ENCODE measurements around the gene DLL1.

DLL1 gene

DNA sequence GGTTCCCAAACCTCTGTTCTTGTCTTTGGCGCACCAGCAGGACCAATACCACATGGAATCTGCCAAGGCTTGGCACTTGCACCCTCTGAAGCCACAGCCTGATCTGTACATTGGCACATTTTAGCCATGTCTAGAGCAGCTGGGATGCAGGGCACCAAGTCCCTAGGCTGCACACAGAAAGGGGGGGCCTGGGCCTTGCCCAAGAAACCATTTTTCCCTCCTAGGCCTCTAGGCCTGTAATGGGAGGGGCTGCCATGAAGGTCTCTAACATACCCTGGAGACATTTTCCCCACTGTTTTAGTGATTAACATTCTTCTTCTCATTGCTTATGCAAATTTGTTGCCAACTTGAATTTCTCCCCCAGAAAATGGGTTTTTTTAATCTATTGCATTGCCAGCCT, 10.3 kb upstream of the DLL1 start:
- peaks cover 5% of the 10 kb centered on the region for H3K9me3 Mint-ChIP-seq
- H3K36me3 Mint-ChIP-seq = peaks cover 6% of the 10 kb centered on the region

GRCh38 chr6:170298688-170299087, 7.8 kb upstream of the DLL1 start:
- Mint-ChIP-seq H3K9me3 (peaks cover 5% of the 10 kb centered on the region), H3K27ac (no peak overlapping the region), H3K4me3 (no peak overlapping the region), H3K36me3 (peaks cover 6% of the 10 kb centered on the region), H3K27me3 (peaks cover 35% of the 10 kb centered on the region), H3K4me1 (peaks cover 8% of the 10 kb centered on the region)
- ATAC-seq (ENCODE audit: low read depth) (no peak), DNase-seq (ENCODE audit: low spot score in 2 of 2) (no peak)

More for the DNA sequence above, 10.3 kb upstream of the DLL1 start:
- Mint-ChIP-seq H3K4me1 (peaks cover 4% of the 10 kb centered on the region), H3K27ac (no peak overlapping the region), H3K27me3 (peaks cover 32% of the 10 kb centered on the region), H3K4me3 (no peak overlapping the region)
- DNase-seq (ENCODE audit: low spot score in 2 of 2) = no peak
- ATAC-seq (ENCODE audit: low read depth) = no peak

DNA sequence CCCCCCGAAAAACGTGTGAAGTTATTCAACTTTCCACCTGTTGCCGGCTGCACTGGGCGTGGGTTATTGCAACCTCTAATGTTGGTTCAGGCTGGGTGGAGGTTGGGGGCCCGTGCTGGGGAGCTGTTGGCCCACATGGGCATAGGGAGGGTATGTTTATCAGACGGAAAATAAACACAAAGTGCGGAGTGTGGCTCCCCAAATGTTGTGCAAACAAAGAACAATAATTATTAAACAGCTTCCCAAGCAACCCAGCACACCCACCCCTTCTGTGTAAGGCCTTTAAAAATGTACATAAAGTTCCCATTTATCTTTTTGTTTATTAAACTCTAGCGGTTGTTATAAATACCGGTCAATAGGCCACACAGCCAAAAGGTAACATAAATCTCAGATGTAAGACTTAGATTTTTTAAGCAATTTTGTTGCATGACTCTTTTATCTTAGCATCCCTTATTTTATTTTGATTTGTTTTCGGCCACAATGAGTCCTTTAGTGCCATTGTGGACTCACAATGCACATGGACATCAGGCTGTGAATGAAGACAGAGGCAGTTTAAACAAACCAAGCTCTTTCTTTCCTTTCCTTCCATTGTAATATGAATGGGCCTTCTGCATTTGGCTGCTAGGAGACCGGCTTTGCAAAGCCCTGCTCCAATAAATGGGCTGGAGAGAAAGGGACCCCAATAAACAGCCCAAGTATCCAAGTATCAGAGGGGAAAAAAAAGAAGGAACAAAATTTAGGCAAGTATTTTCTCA, 6.9 kb upstream of the DLL1 start:
- Mint-ChIP-seq H3K4me3 (no peak overlapping the region), H3K9me3 (peaks cover 5% of the 10 kb centered on the region), H3K27me3 (peaks cover 36% of the 10 kb centered on the region), H3K36me3 (peaks cover 6% of the 10 kb centered on the region), H3K4me1 (peaks cover 15% of the 10 kb centered on the region), H3K27ac (no peak overlapping the region)
- DNase-seq (ENCODE audit: low spot score in 2 of 2) = no peak
- no peak for ATAC-seq (ENCODE audit: low read depth)

- H3K4me1 Mint-ChIP-seq = peaks cover 23% of the 10 kb centered on the region
- peaks cover 31% of the 10 kb centered on the region for H3K27me3 Mint-ChIP-seq
- peaks cover 5% of the 10 kb centered on the region for H3K9me3 Mint-ChIP-seq
- DNase-seq (ENCODE audit: low spot score in 2 of 2) (no peak), ATAC-seq (ENCODE audit: low read depth) (no peak)
- peaks cover 6% of the 10 kb centered on the region for H3K36me3 Mint-ChIP-seq
- H3K27ac Mint-ChIP-seq = no peak overlapping the region
- no peak overlapping the region for H3K4me3 Mint-ChIP-seq
Measured at GRCh38 chr6:170296746-170297575, 6.1 kb upstream of the DLL1 start.

DNA sequence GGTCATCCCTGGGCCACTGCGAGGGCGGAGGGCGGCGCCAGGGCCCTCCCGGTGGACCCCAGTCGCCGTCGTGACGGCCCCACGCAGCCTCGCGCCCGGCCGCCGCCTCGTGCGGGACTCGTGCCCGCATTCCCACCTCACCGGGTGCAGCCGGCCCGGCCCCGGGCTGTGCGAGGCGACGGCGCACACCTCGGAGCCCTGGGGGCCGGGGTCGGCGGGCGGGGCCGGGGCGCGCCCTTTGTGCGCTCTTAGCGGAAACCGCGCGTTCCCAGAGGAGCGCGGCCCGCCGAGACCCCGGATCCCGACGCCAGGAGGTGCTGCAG, 5.5 kb upstream of the DLL1 start:
- Mint-ChIP-seq H3K4me1 (peaks cover 27% of the 10 kb centered on the region), H3K9me3 (peaks cover under 1% of the 10 kb centered on the region), H3K27ac (no peak overlapping the region), H3K27me3 (peaks cover 28% of the 10 kb centered on the region), H3K4me3 (no peak overlapping the region), H3K36me3 (peaks cover 2% of the 10 kb centered on the region)
- no peak for ATAC-seq (ENCODE audit: low read depth)
- DNase-seq (ENCODE audit: low spot score in 2 of 2) = no peak

- Mint-ChIP-seq H3K27ac (peak overlapping the region; percentile 76), H3K36me3 (peaks cover 1% of the 10 kb centered on the region), H3K4me1 (peaks cover 27% of the 10 kb centered on the region), H3K27me3 (peaks cover 26% of the 10 kb centered on the region), H3K9me3 (no peaks in the 10 kb centered on the region), H3K4me3 (peak overlapping the region; percentile 76)
- peak; percentile 75 for ATAC-seq (ENCODE audit: low read depth)
- DNase-seq (ENCODE audit: low spot score in 2 of 2) = peak; percentile 54 to 69
Measured at GRCh38 chr6:170295510-170296422, 4.9 kb upstream of the DLL1 start.

GRCh38 chr6:170294813-170295509, 4.1 kb upstream of the DLL1 start:
- peak overlapping the region; percentile 49 for H3K4me3 Mint-ChIP-seq
- peaks cover 32% of the 10 kb centered on the region for H3K4me1 Mint-ChIP-seq
- H3K36me3 Mint-ChIP-seq = peaks cover under 1% of the 10 kb centered on the region
- H3K9me3 Mint-ChIP-seq = no peaks in the 10 kb centered on the region
- ATAC-seq (ENCODE audit: low read depth) (no peak), DNase-seq (ENCODE audit: low spot score in 2 of 2) (no peak)
- peak overlapping the region; percentile 76 for H3K27ac Mint-ChIP-seq
- peaks cover 19% of the 10 kb centered on the region for H3K27me3 Mint-ChIP-seq

DNA sequence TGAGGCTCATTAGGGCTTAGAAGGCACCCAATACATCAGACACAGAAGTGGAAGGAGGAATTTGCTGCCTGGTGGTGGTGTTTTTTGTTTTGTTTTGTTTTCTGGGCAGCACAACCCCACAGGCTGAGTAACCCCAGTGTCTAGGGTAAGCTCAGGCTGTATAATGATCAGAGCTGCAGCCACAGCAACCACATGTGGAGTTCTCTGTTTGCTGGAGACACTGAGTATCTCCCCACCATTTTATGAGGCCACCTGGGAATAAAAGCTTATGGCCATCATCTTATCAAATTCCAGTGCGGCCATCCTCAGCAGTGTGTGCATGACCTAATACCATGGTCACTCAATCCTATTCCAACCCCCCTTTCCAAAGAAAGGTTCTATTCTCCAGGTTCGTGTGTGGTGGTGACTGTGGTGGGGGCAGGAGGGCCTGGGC, 3.4 kb upstream of the DLL1 start:
- Mint-ChIP-seq H3K27me3 (peaks cover 16% of the 10 kb centered on the region), H3K4me3 (no peak overlapping the region), H3K9me3 (no peaks in the 10 kb centered on the region), H3K4me1 (peaks cover 33% of the 10 kb centered on the region), H3K36me3 (no peaks in the 10 kb centered on the region), H3K27ac (no peak overlapping the region)
- ATAC-seq (ENCODE audit: low read depth) (no peak), DNase-seq (ENCODE audit: low spot score in 2 of 2) (no peak)

DNA sequence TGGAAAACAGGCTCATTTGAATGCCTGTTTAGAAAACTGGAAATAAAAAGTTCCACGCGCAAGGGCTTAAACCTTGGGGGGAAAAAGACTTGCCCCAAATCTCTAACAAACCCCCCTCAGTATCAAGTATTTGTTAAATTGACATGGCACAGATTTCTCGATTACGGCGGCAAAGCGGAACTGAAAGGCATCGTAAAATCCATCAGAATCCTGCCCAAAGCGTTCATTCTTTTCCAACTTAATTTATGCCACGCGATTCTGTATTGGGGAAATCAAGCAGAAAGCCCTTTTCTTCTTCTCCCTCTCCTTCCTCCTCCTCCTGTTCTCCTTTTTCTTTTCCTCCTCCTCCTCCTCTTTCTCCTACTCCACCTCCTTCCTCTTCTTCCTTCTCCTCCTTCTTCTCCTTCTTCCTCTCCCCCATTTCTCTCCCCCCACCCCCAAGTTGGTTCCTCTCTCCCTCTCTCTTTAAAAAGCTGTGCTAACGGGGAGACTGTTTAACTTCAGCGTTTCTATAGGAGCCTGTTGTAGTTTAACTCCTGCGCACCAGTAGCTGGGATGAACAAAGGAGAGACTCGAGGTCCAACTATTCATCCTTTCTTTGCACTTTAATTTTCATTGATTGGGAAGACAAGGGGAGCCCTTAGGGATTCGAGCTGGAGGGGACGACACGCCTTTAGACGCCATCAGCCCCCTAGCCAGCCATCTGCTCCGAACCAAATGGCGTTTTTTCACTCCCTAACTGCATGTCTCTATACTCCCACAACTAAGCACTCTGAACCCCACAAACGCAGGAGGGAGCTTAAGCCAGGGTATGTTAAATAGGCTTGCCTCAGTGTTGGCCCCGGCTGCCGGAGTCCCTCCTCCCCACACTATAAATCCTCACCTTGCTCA, 2.7 kb upstream of the DLL1 start:
- H3K4me3 Mint-ChIP-seq = no peak overlapping the region
- H3K27me3 Mint-ChIP-seq = peaks cover 14% of the 10 kb centered on the region
- ATAC-seq (ENCODE audit: low read depth) = no peak
- H3K4me1 Mint-ChIP-seq = peaks cover 37% of the 10 kb centered on the region
- H3K9me3 Mint-ChIP-seq = no peaks in the 10 kb centered on the region
- H3K27ac Mint-ChIP-seq = no peak overlapping the region
- DNase-seq (ENCODE audit: low spot score in 2 of 2) = no peak
- no peaks in the 10 kb centered on the region for H3K36me3 Mint-ChIP-seq

DNA sequence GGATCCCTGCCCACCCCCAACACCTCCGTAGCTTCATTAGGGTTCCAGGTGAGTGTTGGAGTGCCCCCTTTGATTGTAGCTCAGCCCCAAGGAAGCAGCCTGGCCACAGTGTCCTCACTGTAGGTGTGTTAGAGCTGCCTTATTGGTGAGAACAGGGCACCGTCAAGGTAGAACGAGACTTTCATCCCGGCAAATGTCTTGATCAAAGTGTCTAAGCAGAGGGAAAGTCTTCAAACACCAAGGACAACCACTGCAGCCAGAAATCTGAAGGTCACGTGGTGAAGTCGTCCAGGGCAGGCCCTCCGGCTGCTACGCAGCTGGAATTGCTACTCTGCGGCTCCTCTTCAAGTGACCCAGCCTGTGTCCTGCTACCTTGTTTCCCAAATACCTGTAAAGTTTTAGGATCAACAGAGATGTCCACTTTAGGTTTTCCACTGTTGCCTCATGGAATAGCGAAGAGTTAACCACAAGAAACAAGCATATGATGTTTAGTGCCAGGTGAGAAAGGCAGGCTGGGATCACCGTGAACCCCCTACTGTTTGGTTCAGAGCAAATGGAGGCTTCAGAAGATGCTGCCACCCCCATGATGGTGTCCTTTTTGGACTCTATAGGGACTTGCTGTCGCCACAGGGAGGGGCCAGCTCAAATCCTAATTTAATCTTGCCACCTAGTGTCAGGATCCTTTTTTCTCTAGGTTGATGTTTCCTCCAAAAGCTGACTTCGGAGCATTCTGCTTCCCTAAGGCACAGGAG, 1.7 kb upstream of the DLL1 start:
- DNase-seq (ENCODE audit: low spot score in 2 of 2) = no peak
- H3K4me1 Mint-ChIP-seq = peaks cover 41% of the 10 kb centered on the region
- peaks cover 19% of the 10 kb centered on the region for H3K27me3 Mint-ChIP-seq
- H3K9me3 Mint-ChIP-seq = no peaks in the 10 kb centered on the region
- no peaks in the 10 kb centered on the region for H3K36me3 Mint-ChIP-seq
- ATAC-seq (ENCODE audit: low read depth) = no peak
- H3K27ac Mint-ChIP-seq = peak overlapping the region; percentile 49
- peak overlapping the region; percentile 89 for H3K4me3 Mint-ChIP-seq

- no peaks in the 10 kb centered on the region for H3K36me3 Mint-ChIP-seq
- no peak for DNase-seq (ENCODE audit: low spot score in 2 of 2)
- no peaks in the 10 kb centered on the region for H3K9me3 Mint-ChIP-seq
- peak; percentile 7 for ATAC-seq (ENCODE audit: low read depth)
- H3K4me1 Mint-ChIP-seq = peaks cover 41% of the 10 kb centered on the region
- peak overlapping the region; percentile 89 for H3K4me3 Mint-ChIP-seq
- peak overlapping the region; percentile 49 for H3K27ac Mint-ChIP-seq
- peaks cover 19% of the 10 kb centered on the region for H3K27me3 Mint-ChIP-seq
Measured at GRCh38 chr6:170292111-170292406, 1.2 kb upstream of the DLL1 start.
